HepG2 (cell line): ENCODE data around the gene EEF1AKMT3. TPM values are rescaled to one million over a fixed set of nuclear protein-coding genes. Genes with fewer than 3 reads are reported as not detected.

ENCODE experiments used
- ADNP ChIP-seq: sonication (generic); formaldehyde crosslinking; IDR thresholded peaks from 2 replicates; pipeline ENCODE4 v1.4.0; 2020; ENCODE audit warnings: missing genetic modification reagents
- HDAC2 ChIP-seq: sonication (generic); formaldehyde crosslinking; IDR thresholded peaks from 2 replicates; pipeline ENCODE4 v1.4.0; 2020; ENCODE audit warnings: missing genetic modification reagents
- KDM5B ChIP-seq: sonication (generic); formaldehyde crosslinking; IDR thresholded peaks from 2 replicates; pipeline ENCODE4 v1.4.0; 2020; ENCODE audit warnings: missing genetic modification reagents, mild to moderate bottlenecking, borderline replicate concordance
- ZNF205 ChIP-seq: IDR thresholded peaks from 2 replicates; pipeline ENCODE4 v1.6.1; 2018; ENCODE audit warnings: missing biosample characterization, missing genetic modification reagents
- ZNF33A ChIP-seq: sonication (generic); formaldehyde crosslinking; IDR thresholded peaks from 2 replicates; pipeline ENCODE4 v1.5.1; 2020; ENCODE audit warnings: missing genetic modification reagents, mild to moderate bottlenecking, moderate library complexity, borderline replicate concordance
- ZNF841 ChIP-seq: sonication (generic); formaldehyde crosslinking; IDR thresholded peaks from 2 replicates; pipeline ENCODE4 v1.8.1; 2023; ENCODE audit warnings: missing genetic modification reagents, borderline replicate concordance
- polyA plus RNA-seq, 8 experiments: library from polyadenylated mRNA; depleted of rRNA in 3 of 8; stranded (reverse) in 7 of 8; unstranded in 1 of 8; fragments of >200 nt; fragmentation: Illumina TruSeq in 4 of 8; extraction: Trizol in 4 of 8; gene quantifications; 2 replicates each; pipeline versions ENCODE4 v1.2.1 to v1.2.3, GENCODE V29; 2011 to 2016; ENCODE audit warnings: low read depth in 4 of 8, missing spikeins in 1 of 8, mixed read lengths in 1 of 8; ENCODE audit not compliant: insufficient read depth in 1 of 8
- total RNA-seq, 5 experiments: library from RNA; depleted of rRNA; stranded (reverse); fragments of >200 nt; fragmentation: Illumina TruSeq; extraction: Trizol; gene quantifications; 2 replicates each; pipeline ENCODE4 v1.2.3, GENCODE V29; 2016; ENCODE audit warnings: low read depth in 1 of 5
- TF ChIP-seq, protein P1 (sequence below): sonication (generic); formaldehyde crosslinking; IDR thresholded peaks from 2 replicates; pipeline ENCODE4 v1.4.0; 2020; ENCODE audit warnings: missing genetic modification reagents

Gene EEF1AKMT3
- total and polyA plus RNA-seq, 2 of the 13 experiments (the other 11 are each of a cell fraction or from before 2014, with no cell fraction given) = 4.7 to 11.4 TPM

DNA sequence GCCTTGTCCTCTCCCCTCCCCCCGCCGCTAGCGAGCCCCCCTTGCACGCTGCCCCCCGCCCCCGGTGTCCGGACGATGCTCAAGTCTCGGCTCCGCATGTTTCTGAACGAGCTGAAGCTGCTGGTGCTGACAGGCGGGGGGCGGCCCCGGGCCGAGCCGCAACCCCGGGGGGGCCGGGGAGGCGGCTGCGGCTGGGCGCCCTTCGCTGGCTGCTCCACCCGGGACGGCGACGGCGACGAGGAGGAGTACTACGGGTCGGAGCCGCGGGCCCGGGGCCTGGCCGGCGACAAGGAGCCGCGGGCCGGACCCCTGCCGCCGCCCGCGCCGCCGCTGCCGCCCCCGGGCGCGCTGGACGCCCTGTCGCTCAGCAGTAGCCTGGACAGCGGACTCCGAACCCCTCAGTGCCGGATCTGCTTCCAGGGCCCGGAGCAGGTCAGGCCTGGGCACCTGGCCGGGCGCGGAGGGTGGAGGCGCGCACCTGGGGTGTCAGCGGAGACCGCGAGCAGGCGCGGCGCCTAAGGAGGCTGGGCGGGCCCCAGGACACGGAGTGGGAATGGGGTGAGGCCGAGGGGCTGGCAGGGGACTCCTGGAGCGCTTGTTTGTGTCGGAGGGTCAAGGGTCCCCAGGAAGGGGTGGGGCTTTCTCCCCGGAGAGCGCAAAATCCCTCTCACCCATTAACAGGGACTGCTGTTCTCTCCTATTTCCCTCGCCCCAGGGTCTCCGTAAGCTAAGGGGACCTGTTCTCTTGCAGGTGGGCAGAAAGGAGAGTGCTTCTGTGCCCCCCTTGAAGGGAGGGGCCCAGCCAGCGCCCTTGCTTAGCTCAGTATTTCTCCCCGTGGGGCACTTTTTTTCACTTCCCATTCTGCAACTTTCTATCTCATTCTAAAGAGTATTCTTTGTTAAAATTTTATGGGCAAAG, 16.7 kb upstream of the EEF1AKMT3 start (continued):
- TF ChIP-seq ZNF33A (CRISPR knock-in tag) = no peak
- no peak for TF ChIP-seq ADNP (CRISPR knock-in tag)
- peak; percentile 70; the same call in 1 of the 2 replicates for TF ChIP-seq ZNF205 (CRISPR knock-in tag)
- peak; percentile 63 for TF ChIP-seq HDAC2 (CRISPR knock-in tag)
- TF ChIP-seq KDM5B (CRISPR knock-in tag) = peak; percentile 65; the same call in 1 of the 2 replicates
- TF ChIP-seq, protein P1, sequence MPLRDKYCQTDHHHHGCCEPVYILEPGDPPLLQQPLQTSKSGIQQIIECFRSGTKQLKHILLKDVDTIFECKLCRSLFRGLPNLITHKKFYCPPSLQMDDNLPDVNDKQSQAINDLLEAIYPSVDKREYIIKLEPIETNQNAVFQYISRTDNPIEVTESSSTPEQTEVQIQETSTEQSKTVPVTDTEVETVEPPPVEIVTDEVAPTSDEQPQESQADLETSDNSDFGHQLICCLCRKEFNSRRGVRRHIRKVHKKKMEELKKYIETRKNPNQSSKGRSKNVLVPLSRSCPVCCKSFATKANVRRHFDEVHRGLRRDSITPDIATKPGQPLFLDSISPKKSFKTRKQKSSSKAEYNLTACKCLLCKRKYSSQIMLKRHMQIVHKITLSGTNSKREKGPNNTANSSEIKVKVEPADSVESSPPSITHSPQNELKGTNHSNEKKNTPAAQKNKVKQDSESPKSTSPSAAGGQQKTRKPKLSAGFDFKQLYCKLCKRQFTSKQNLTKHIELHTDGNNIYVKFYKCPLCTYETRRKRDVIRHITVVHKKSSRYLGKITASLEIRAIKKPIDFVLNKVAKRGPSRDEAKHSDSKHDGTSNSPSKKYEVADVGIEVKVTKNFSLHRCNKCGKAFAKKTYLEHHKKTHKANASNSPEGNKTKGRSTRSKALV (CRISPR knock-in tag) = peak; percentile 43; the same call in 1 of the 2 replicates
- TF ChIP-seq ZNF841 = no peak
